Stomach (tissue), 9 donors: ENCODE data around the gene CTDP1. TPM values are rescaled to one million over a fixed set of nuclear protein-coding genes. Genes with fewer than 3 reads are reported as not detected.

Experiments used
- DNase-seq, 2 donors: peaks; one replicate each; pipeline versions ENCODE4 v3.0.0 to v3.0.0-alpha.2; 2013 to 2019
- H3K27ac ChIP-seq, 5 donors: fragments of 200-600 bp in 4 of 5; sonication (generic) in 4 of 5; one replicate each; pipeline ENCODE4 v1.5.1; 2013 to 2019; ENCODE audit warnings: mild to moderate bottlenecking in 1 of 5, moderate library complexity in 1 of 5
- H3K27me3 ChIP-seq, 3 donors: fragments of 200-600 bp; sonication (generic); one replicate each; pipeline ENCODE4 v1.5.1; 2017 to 2019; ENCODE audit warnings: mixed run types in 1 of 3
- H3K36me3 ChIP-seq, 4 donors: fragments of 200-600 bp; sonication (generic); 1 replicate in 3 of 4; 2 replicates in 1 of 4; pipeline ENCODE4 v1.5.1; 2016 to 2019
- H3K4me1 ChIP-seq, 4 donors: fragments of 200-600 bp; sonication (generic); one replicate each; pipeline ENCODE4 v1.5.1; 2016 to 2019
- H3K4me3 ChIP-seq, 4 donors: fragments of 200-600 bp; sonication (generic) in 3 of 4; one replicate each; pipeline ENCODE4 v1.5.1; 2016 to 2019; ENCODE audit warnings: mild to moderate bottlenecking in 1 of 4
- H3K9me3 ChIP-seq, 4 donors: fragments of 200-600 bp; sonication (generic); one replicate each; pipeline ENCODE4 v1.5.1; 2016 to 2019
- CTCF ChIP-seq, 7 experiments: fragments of 450-650 bp in 4 of 7; fragments of 200-600 bp in 3 of 7; sonication (generic) in 3 of 7; IDR thresholded peaks; one replicate each; pipeline ENCODE4 v1.5.1; 2016 to 2019; ENCODE audit warnings: antibody characterized with exemption in 7 of 7, control low read depth in 2 of 7, mild to moderate bottlenecking in 1 of 7
- EP300 ChIP-seq: sonication (generic); formaldehyde crosslinking; IDR thresholded peaks from one replicate; pipeline ENCODE4 v1.6.1; 2017; ENCODE audit warnings: antibody characterized with exemption
- POLR2A ChIP-seq, 4 donors: fragments of 450-650 bp; IDR thresholded peaks; one replicate each; pipeline ENCODE4 v1.6.1; 2016; ENCODE audit warnings: antibody characterized with exemption in 4 of 4, control low read depth in 2 of 4, mild to moderate bottlenecking in 1 of 4, moderate library complexity in 1 of 4
- POLR2AphosphoS5 ChIP-seq, 3 donors: sonication (generic); formaldehyde crosslinking; IDR thresholded peaks; one replicate each; pipeline ENCODE4 v1.6.1; 2016; ENCODE audit warnings: antibody characterized with exemption in 3 of 3
- WGBS, 5 donors: extraction: QIAGEN DNeasy Blood & Tissue Kit in 3 of 5; methylation state at CpG; one replicate each; pipeline versions ENCODE4 v1.1.5 to v1.1.7; 2013 to 2018; 5-methylcytosine and 5-hydroxymethylcytosine counted together
- intact Hi-C: fragments of 100-400 bp; cut with DNase I; formaldehyde crosslinking; loops from one replicate; pipeline ENCODE4 v1.15.1; 2023; ENCODE audit warnings: low total_unique reads
- polyA plus RNA-seq, 3 donors: library from polyadenylated mRNA; stranded (reverse); fragments of 200-250 nt; gene quantifications; one replicate each; pipeline ENCODE4 v1.2.3, GENCODE V29; 2013
- total RNA-seq, 5 donors: library from RNA; depleted of rRNA; stranded (reverse); fragments of >200 nt; gene quantifications; one replicate each; pipeline versions ENCODE4 v1.1.0 to v1.2.3, GENCODE V29; 2014 to 2016
- donor health status: healthy with polysubstance abuse.
- donor health status: Bipolar disorder and iron deficiency.
- donor health status: healthy.

The CTDP1 gene
- total and polyA plus RNA-seq, 8 donors = 7.6 to 50.7 (median 16.8) TPM

DNA sequence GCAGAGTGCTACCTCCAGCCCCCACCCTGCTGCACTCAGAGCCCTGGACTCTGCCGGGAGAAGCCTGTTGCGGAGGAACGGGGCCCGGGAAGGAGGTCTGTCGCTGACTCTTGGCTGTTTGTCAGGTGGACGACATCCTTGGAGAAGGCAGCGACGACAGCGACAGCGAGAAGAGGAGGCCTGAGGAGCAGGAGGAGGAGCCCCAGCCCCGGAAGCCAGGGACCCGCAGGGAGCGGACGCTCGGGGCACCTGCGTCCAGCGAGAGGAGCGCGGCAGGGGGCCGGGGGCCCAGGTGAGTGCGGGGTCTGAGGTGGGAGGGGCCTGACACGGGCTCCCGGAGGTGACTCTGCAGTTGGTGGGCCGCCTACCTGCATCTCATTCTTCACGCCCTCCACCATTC lies 56.6 kb downstream of the CTDP1 start:
- intact Hi-C loops = no loop called here
- TF ChIP-seq CTCF (IDR thresholded peaks at IDR 0.05) = no peak
- no peak for TF ChIP-seq EP300
- no peak for TF ChIP-seq POLR2AphosphoS5 (IDR thresholded peaks at IDR 0.05)
- no peak for TF ChIP-seq POLR2A (IDR thresholded peaks at IDR 0.05)
- no peak for DNase-seq

GRCh38 chr18:79736846-79737245 lies 57.2 kb downstream of the CTDP1 start:
- Histone ChIP-seq H3K4me3 (no peak overlapping the region), H3K36me3 (peaks cover 54 to 97% (median 95%) of the 10 kb centered on the region in 4 donors), H3K4me1 (no peaks in the 10 kb centered on the region), H3K9me3 (peaks cover 2 to 46% (median 16%) of the 10 kb centered on the region in 4 donors), H3K27me3 (no peaks in the 10 kb centered on the region), H3K27ac (no peak overlapping the region)
- no peak for DNase-seq
- TF ChIP-seq POLR2A (IDR thresholded peaks at IDR 0.05) (no peak), EP300 (no peak), POLR2AphosphoS5 (IDR thresholded peaks at IDR 0.05) (no peak), CTCF (IDR thresholded peaks at IDR 0.05) (no peak)
- WGBS, 5 donors = 94 to 98% (median 97%) methylated on average over 22 to 24 of the region's 24 CpGs
- intact Hi-C loops = no loop called here

More for the DNA sequence above, 56.6 kb downstream of the CTDP1 start:
- no peak overlapping the region for H3K4me3 ChIP-seq
- H3K27me3 ChIP-seq = no peaks in the 10 kb centered on the region
- 92 to 98% (median 96%) methylated on average over 21 to 25 of the region's 25 CpGs for WGBS, 5 donors
- peaks cover 5 to 53% (median 22%) of the 10 kb centered on the region in 4 donors for H3K9me3 ChIP-seq
- peaks cover 61 to 97% (median 95%) of the 10 kb centered on the region in 4 donors for H3K36me3 ChIP-seq
- no peaks in the 10 kb centered on the region for H3K4me1 ChIP-seq
- no peak overlapping the region for H3K27ac ChIP-seq

GRCh38 chr18:79737426-79737825 lies 57.8 kb downstream of the CTDP1 start:
- Histone ChIP-seq H3K4me1 (no peaks in the 10 kb centered on the region), H3K36me3 (peaks cover 51 to 97% (median 96%) of the 10 kb centered on the region in 4 donors), H3K9me3 (peaks cover 0 to 41% (median 13%) of the 10 kb centered on the region in 4 donors), H3K27me3 (no peaks in the 10 kb centered on the region), H3K27ac (no peak overlapping the region), H3K4me3 (no peak overlapping the region)
- 93 to 97% (median 96%) methylated on average over 17 of the region's 17 CpGs for WGBS, 5 donors
- TF ChIP-seq POLR2AphosphoS5 (IDR thresholded peaks at IDR 0.05) (no peak), EP300 (no peak), POLR2A (IDR thresholded peaks at IDR 0.05) (no peak), CTCF (IDR thresholded peaks at IDR 0.05) (no peak)
- DNase-seq = no peak
- intact Hi-C loops = no loop called here

- no peak overlapping the region for H3K4me3 ChIP-seq
- no peaks in the 10 kb centered on the region for H3K4me1 ChIP-seq
- peaks cover 47 to 97% (median 96%) of the 10 kb centered on the region in 4 donors for H3K36me3 ChIP-seq
- 90 to 97% (median 94%) methylated on average over 9 to 20 of the region's 20 CpGs for WGBS, 5 donors
- peaks cover 0 to 34% (median 10%) of the 10 kb centered on the region in 4 donors for H3K9me3 ChIP-seq
- TF ChIP-seq POLR2AphosphoS5 (IDR thresholded peaks at IDR 0.05) (no peak), EP300 (no peak), POLR2A (IDR thresholded peaks at IDR 0.05) (no peak), CTCF (IDR thresholded peaks at IDR 0.05) (no peak)
- no peak for DNase-seq
- intact Hi-C loops = no loop called here
- H3K27ac ChIP-seq = no peak overlapping the region
- H3K27me3 ChIP-seq = no peaks in the 10 kb centered on the region
Measured at GRCh38 chr18:79738041-79738461, 58.4 kb downstream of the CTDP1 start.
